Measurements from ENCODE around the gene PDZD2.
A peak's percentile ranks its signal among the peaks of the same experiment; 100 is the strongest.
"Not testable (repeated sequence)": the region's sequence is repeated elsewhere in the genome, so short reads cannot be mapped to it uniquely, and the experiment has no call there.

The PDZD2 gene

GRCh38 chr5:31638748-31639418, at the start of gene PDZD2:
Gene PDZD2 (plus strand): TSS chr5:31639131.
- peak; percentile 78 for DNase-seq

DNA sequence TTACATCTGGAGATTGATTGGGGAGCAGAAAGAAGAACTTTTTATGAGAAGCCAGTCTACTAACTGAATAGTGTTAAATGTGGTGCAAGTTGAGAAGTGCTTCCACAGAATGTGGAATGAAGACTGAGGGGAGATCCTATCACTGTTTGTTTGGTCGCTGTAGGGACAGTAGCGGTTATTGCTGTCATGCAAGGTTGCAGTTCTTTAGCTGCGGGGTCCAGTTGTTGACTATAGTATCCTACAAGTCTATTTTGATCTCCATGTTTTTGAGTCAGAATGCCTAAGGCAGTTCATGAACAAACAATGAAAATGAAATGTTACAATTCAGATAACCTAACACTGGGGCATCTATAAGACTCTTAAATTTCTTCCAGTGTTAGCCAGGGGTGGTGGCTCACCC, 45.3 kb upstream of the PDZD2 start:
- DNase-seq, result no peak

- no peak for DNase-seq
Measured at GRCh38 chr5:31596354-31596753, 42.6 kb upstream of the PDZD2 start.

DNA sequence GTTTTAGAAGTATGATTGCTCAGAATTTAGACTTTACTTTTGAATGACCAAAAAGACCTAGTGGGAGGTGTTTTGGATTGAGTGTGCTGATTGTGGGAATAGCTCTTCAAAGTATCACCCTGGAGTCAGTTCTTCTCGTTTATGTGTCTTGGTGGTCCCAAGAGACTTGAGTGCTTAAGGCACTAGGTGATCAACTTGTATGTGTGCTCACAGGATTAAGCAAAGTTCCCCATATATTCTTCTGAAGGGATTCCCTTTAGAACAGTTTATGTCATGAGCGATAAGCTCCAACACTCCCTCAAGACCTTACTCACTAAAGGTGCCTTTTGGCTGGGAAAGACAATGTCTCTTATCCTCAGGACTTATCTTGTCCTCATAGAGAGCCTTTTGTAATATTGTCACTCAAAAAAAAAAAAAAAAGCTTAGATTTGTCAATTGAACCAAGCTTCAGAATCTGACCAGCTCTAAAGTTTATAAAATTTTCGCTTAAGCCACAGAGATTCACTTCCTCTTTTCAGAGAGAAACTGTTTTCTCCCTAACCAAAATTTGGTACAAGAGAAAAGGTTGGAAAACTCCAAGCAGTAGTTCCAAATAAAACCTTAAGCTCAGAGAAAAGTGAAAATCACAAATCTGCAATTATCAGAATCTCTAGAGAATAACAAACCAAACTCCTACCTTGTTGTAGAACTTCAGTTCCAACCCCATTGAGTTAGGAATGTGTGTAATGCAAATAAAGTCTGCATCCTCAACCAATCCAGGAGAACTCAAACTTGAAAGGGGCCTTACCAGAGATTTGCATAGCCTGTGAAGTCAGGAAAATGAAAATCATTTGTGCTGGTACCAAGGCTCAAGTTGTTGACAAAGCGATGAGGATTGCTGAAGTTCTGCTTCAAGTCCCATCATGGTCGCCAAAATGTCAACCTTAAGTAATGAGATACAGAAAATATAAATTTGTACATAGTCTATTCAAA, 40.0 kb upstream of the PDZD2 start:
- no peak for DNase-seq

DNA sequence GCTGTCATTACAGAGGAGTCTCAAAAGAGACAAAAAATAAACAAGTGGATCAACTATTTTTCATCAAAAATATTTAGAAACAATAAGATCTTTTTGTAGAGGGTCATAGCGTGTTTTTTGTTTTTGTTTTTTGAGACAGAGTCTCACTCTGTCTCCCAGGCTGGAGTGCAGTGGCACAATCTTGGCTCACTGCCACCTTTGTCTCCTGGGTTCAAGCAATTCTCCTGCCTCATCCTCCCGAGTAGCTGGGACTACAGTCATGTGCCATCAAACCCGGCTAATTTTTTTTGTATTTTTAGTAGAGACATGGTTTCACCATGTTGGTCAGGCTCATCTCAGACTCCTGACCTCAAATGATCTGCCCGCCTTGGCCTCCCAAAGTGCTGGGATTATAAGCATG, 36.6 kb upstream of the PDZD2 start:
- not testable (repeated sequence) for DNase-seq

DNA sequence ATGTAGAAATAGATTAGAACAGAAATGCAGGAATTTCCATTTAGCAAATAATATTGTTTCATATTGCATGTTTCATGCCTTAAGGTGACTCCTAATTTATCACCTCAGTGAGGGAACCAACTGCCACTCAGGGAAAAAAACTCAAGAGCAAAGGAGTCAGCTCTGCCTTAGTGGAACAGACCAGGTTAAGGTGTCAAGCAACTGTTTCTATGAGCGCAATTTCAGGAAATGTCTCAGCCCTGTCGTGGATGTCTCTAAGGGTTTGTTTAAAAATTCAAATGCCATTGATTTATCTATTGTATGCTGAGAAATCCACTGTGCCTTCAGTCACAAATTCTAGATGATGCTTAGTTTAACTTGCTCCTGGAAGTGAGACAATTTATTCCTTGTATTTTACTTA, 34.7 kb upstream of the PDZD2 start:
- DNase-seq, result no peak

DNA sequence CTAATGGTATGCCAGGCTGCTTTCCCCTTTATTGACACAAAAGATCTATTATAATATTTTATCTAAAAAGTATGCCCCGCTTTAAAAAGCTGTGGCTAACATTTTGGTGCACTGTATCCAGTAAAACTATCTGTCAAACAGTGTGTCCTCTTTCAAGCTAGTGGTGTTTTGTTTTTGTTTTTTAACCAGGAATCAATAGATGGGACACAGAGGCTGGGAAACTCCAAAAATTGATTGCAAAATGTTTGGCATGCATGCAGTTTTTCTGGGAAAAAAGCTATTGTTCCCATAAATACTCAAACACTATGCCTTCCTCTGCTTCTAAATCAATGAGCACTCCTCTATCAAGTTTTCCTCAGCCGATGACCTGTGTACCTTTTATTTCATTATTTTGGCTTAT, 34.3 kb upstream of the PDZD2 start:
- no peak for DNase-seq

DNA sequence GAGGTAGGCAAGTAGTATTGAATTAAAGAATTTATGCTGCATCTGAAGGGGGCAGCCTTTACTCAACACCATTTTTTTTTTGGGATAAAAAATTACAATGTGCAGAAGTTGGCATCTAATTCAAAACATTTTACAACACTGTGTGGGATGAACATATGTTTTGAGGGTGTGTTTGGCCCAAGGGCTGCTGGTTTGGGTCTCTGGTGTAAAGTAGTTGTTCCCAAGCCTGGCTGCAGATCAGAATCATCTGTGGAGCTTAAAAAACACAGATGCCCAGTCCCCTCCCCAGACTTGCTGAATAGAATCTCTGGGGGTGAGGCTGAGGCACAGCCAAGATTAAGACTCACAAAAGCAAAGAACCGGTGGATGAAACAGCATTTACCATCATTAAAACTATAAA, 33.0 kb upstream of the PDZD2 start:
- DNase-seq, result no peak

DNA sequence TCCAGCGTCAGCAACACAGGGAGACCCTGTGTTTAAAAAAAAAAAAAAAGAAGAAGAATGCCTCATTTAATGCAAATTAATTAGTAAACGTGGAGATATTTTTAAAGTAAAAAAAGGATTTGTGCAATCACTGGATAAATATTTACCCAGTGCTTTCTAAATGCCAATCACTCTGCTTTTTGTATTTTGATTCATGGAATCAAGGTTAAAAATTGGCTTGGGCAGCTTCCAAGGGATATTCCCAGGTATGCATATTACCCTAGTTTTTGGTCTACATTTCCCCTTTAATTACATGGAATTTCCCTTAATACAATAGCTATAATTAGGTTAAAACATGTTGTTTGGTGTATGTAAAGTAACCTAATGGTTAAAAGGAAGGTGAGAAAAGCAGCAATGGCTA, 31.4 kb upstream of the PDZD2 start:
- no peak for DNase-seq

- no peak for DNase-seq
Measured at GRCh38 chr5:31611002-31611401, 27.9 kb upstream of the PDZD2 start.

DNA sequence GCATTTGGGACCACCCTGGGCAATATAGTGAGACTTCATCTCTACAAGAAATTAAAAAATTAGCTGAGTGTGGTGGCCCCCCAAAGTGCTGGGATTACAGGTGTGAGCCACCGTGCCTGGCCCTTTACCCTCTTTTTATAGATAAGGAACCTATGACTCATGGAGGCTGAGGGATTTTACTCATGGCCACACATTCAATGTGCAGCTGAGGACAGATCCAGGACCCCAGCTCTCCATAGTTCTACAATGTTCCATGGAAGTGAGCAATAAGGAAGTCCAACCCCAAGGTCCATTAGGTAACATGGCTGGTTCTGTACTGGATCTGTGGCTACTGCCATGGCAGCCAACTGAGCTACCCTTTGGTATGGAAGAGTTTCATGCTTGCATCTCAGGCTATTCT, 25.3 kb upstream of the PDZD2 start:
- DNase-seq, result no peak

- DNase-seq, result no peak
Measured at GRCh38 chr5:31614151-31615020, 24.5 kb upstream of the PDZD2 start.

- DNase-seq, result no peak
Measured at GRCh38 chr5:31617867-31618266, 21.1 kb upstream of the PDZD2 start.

GRCh38 chr5:31620026-31620425, 18.9 kb upstream of the PDZD2 start:
- no peak for DNase-seq

DNA sequence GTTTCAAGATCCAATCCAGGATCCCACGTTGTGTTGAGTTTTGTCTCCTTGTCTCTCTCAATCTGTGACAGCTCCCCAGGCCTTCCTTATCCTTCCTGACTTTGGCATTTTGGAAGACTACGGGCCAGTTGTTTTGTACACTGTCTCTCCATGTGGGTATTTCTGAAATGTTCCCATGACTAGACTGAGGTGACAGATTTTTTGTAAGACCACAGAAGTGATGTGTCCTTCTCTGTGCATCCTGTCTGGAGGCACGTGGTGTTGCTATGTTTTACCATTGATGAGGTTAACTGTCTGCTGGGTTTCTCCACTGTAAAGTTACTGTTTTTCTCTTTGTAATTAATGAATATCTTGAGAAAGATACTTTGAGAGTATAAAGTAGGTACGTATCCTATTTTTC, 15.7 kb upstream of the PDZD2 start:
- DNase-seq, result no peak

- DNase-seq, result no peak
Measured at GRCh38 chr5:31625394-31625793, 13.5 kb upstream of the PDZD2 start.

- no peak for DNase-seq
Measured at GRCh38 chr5:31626156-31626555, 12.8 kb upstream of the PDZD2 start.

- no peak for DNase-seq
Measured at GRCh38 chr5:31626604-31627234, 12.2 kb upstream of the PDZD2 start.

GRCh38 chr5:31630931-31631330, 8.0 kb upstream of the PDZD2 start:
- DNase-seq, result no peak

- DNase-seq, result no peak
Measured at GRCh38 chr5:31632460-31632859, 6.5 kb upstream of the PDZD2 start.

DNA sequence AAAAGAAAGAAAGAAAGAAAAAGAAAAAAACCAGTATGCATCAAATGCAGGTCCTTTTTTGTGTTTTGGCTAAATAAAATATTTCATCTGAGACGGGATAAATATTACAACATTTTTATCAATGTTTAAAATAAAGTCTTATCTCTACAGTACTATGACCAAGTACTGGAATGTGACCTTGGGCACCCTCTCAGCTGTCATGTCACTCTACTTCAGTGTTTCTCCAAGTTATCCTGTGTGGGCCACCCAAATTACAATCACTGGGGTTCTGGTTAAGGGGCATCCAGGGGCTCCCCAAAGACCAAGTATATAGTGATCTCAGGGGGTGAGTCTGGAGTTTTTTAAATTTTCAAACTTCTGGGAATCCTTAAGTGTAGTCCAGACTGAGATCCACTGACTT, 3.5 kb upstream of the PDZD2 start:
- DNase-seq, result no peak

DNA sequence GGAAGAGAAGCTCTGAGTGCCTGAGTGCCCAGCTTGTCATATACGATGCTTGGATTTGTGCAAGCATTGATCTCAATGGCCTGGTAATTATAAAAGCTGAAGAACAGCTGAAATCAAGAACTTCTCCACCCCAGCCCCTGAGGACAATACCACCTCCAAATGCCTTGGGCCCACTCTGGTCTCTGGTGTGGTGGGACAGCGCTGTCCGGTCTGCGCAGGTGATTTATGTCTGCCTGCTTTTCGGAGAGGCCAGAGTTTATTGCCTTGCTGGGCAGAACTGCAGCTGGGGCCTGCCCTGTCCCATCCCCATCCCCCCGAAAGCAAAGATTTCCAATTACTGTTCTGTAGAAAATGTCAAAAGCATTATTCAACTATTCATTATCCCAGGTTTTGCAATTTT, 1.1 kb upstream of the PDZD2 start:
- DNase-seq, result no peak

GRCh38 chr5:31638345-31638744, 586 bp upstream of the PDZD2 start:
- DNase-seq, result no peak

Measured in activated CD4-positive, alpha-beta T cell treated with anti-CD3 and anti-CD28 coated beads for 48 hours (primary cell).